ENCODE results near the gene GCHFR. TPM values are rescaled to one million over a fixed set of nuclear protein-coding genes. Genes with fewer than 3 reads are reported as not detected.

GCHFR gene
- total and polyA plus RNA-seq, 10 of the 15 experiments (the other 5 are each of a cell fraction or from before 2014, with no cell fraction given): 10.5 to 94.0 (median 35.3) TPM

- DNase-seq (ENCODE audit: low read depth, low spot score) (no peak), ATAC-seq (no peak), FAIRE-seq (no peak)
- Histone ChIP-seq H3K27me3 (replicated peaks in 1 of 2; ENCODE audit: control insufficient read depth in 2 of 2, insufficient read depth in 2 of 2, low read length in 1 of 2) (no peaks in the 10 kb centered on the region), H4K20me1 (ENCODE audit: control insufficient read depth, insufficient read depth) (no peaks in the 10 kb centered on the region), H3K79me2 (ENCODE audit: control insufficient read depth, insufficient read depth, low read length) (no peaks in the 10 kb centered on the region), H3K36me3 (ENCODE audit: control insufficient read depth in 2 of 2, insufficient read depth in 2 of 2, low read length in 1 of 2) (peaks cover 0 to 21% of the 10 kb centered on the region in 2 experiments; a peak in 3 of 4 replicates), H2AFZ (ENCODE audit: control insufficient read depth, low read depth, low read length) (no peak overlapping the region), H3K4me2 (ENCODE audit: control insufficient read depth, insufficient read depth) (no peak overlapping the region), H3K9ac (ENCODE audit: control insufficient read depth, insufficient read depth, low read length) (no peak overlapping the region), H3K4me1 (ENCODE audit: control insufficient read depth, insufficient read depth, low read length) (peaks cover 21% of the 10 kb centered on the region), H3K9me3 (replicated peaks; ENCODE audit: control insufficient read depth, insufficient read depth, low read length) (no peaks in the 10 kb centered on the region), H3K4me3 (no peak overlapping the region), H3K27ac (ENCODE audit: control insufficient read depth, insufficient read depth) (no peak overlapping the region)
- TF ChIP-seq SREBF2 (IDR thresholded peaks at IDR 0.05; ENCODE audit: low read length) (no peak), IRF5 (IDR thresholded peaks at IDR 0.05; ENCODE audit: borderline replicate concordance) (no peak)
- in situ Hi-C loops (cut with MboI) (no loop called here), intact Hi-C loops (cut with micrococcal nuclease; ENCODE audit: unreplicated experiment) (no loop called here)
- RAD21 ChIA-PET (ENCODE audit: unreplicated experiment): interaction anchor here (1.2 kb wide), 1 partner anchor 84 kb away, joined by 5 read pairs; no protein-coding TSS in a partner anchor
- no TSS peak for BruUV-seq (replicated peaks)
- SMC1A ChIA-PET (ENCODE audit: uncharacterized antibody, unreplicated experiment): interaction anchor here (1.1 kb wide), 1 partner anchor 9 kb away, joined by 3 read pairs; no protein-coding TSS in a partner anchor
- POLR2A ChIA-PET: interaction anchor here (0.6 kb wide), 1 partner anchor 415 kb away, joined by 4 read pairs; no protein-coding TSS in a partner anchor
- CTCF ChIA-PET: interaction anchor here (2.4 kb wide), 1 partner anchor 9 kb away, joined by 12 read pairs; no protein-coding TSS in a partner anchor
- 91% methylated on average over 6 of the region's 6 CpGs for WGBS (ENCODE audit: insufficient coverage, insufficient replicate concordance, low lambda C conversion rate, missing lambda C conversion rate)
Observed at GRCh38 chr15:40773902-40774301, 10.0 kb downstream of the GCHFR start.

- no peak for ATAC-seq
- in situ Hi-C loops (cut with MboI) (no loop called here), intact Hi-C loops (cut with micrococcal nuclease; ENCODE audit: unreplicated experiment) (no loop called here)
- Histone ChIP-seq H4K20me1 (ENCODE audit: control insufficient read depth, insufficient read depth) (no peaks in the 10 kb centered on the region), H3K79me2 (ENCODE audit: control insufficient read depth, insufficient read depth, low read length) (no peaks in the 10 kb centered on the region), H3K4me3 (no peak overlapping the region), H3K9ac (ENCODE audit: control insufficient read depth, insufficient read depth, low read length) (no peak overlapping the region), H3K9me3 (replicated peaks; ENCODE audit: control insufficient read depth, insufficient read depth, low read length) (no peaks in the 10 kb centered on the region), H3K4me1 (ENCODE audit: control insufficient read depth, insufficient read depth, low read length) (peaks cover 10% of the 10 kb centered on the region), H3K27me3 (replicated peaks in 1 of 2; ENCODE audit: control insufficient read depth in 2 of 2, insufficient read depth in 2 of 2, low read length in 1 of 2) (no peaks in the 10 kb centered on the region), H3K36me3 (ENCODE audit: control insufficient read depth in 2 of 2, insufficient read depth in 2 of 2, low read length in 1 of 2) (peaks cover 2 to 24% of the 10 kb centered on the region in 2 experiments; a peak in 3 of 4 replicates), H3K4me2 (ENCODE audit: control insufficient read depth, insufficient read depth) (no peak overlapping the region), H2AFZ (ENCODE audit: control insufficient read depth, low read depth, low read length) (no peak overlapping the region), H3K27ac (ENCODE audit: control insufficient read depth, insufficient read depth) (no peak overlapping the region)
- ChIA-PET CTCF (no interaction called here), RAD21 (ENCODE audit: unreplicated experiment) (no interaction called here), SMC1A (ENCODE audit: uncharacterized antibody, unreplicated experiment) (no interaction called here), POLR2A (no interaction called here)
- no peak for TF ChIP-seq EGR1 (IDR thresholded peaks at IDR 0.05; ENCODE audit: borderline replicate concordance in 1 of 2, low read depth in 2 of 2, low read length in 2 of 2)
- no peak for TF ChIP-seq ZNF274 (IDR thresholded peaks at IDR 0.05; ENCODE audit: insufficient read depth, insufficient read length)
- TF ChIP-seq ZZZ3 (IDR thresholded peaks at IDR 0.05; ENCODE audit: control insufficient read depth, insufficient read length, low read depth): no peak
- no TSS peak for BruUV-seq (replicated peaks)
- no peak for FAIRE-seq
- no peak for DNase-seq (ENCODE audit: low read depth, low spot score)
- WGBS (ENCODE audit: insufficient coverage, insufficient replicate concordance, low lambda C conversion rate, missing lambda C conversion rate): 89% methylated on average over 10 of the region's 10 CpGs
Observed at GRCh38 chr15:40775007-40775406, 11.1 kb downstream of the GCHFR start.
